GM19397 (cell line): ENCODE results near the gene IPCEF1.

ENCODE experiments used
- ATAC-seq: cut with Tn5 transposase; IDR thresholded peaks from one replicate; pipeline ENCODE4 v1.9.1; 2021; ENCODE audit warnings: mild to moderate bottlenecking, moderate library complexity; ENCODE audit not compliant: unreplicated experiment

The IPCEF1 gene

GRCh38 chr6:154122195-154122925 lies 234.2 kb downstream of the IPCEF1 start:
- ATAC-seq = no peak

GRCh38 chr6:154117485-154117884 lies 239.1 kb downstream of the IPCEF1 start:
- no peak for ATAC-seq

- no peak for ATAC-seq
These were observed 243.2 kb downstream of the IPCEF1 start for GRCh38 chr6:154113392-154113791.

- ATAC-seq = no peak
These were observed 244.3 kb downstream of the IPCEF1 start for GRCh38 chr6:154112181-154112809.

- ATAC-seq = no peak
These were observed 245.6 kb downstream of the IPCEF1 start for GRCh38 chr6:154111025-154111424.

GRCh38 chr6:154106251-154106650 lies 250.4 kb downstream of the IPCEF1 start:
- ATAC-seq = no peak
